Measurements from ENCODE around the gene SNED1.

The SNED1 gene

GRCh38 chr2:241123816-241124536 is 125.6 kb downstream of the SNED1 start:
- H3K36me3 ChIP-seq (ENCODE audit: insufficient read depth, low read depth, low read length) = peaks cover 48% of the 10 kb centered on the region
- H3K4me1 ChIP-seq (ENCODE audit: insufficient read depth, low read length) = no peaks in the 10 kb centered on the region
- H3K27ac ChIP-seq (ENCODE audit: low read length) = no peak overlapping the region
- H3K9me3 ChIP-seq (ENCODE audit: insufficient read depth, low read depth, low read length) = no peaks in the 10 kb centered on the region
- no peak overlapping the region for H3K4me3 ChIP-seq (ENCODE audit: low read length)
- H3K9ac ChIP-seq (ENCODE audit: low read depth, low read length) = no peak overlapping the region
- no peaks in the 10 kb centered on the region for H3K27me3 ChIP-seq (ENCODE audit: insufficient read depth, low read length)

GRCh38 chr2:241125626-241126025 is 127.2 kb downstream of the SNED1 start:
- no peak overlapping the region for H3K9ac ChIP-seq (ENCODE audit: low read depth, low read length)
- H3K4me1 ChIP-seq (ENCODE audit: insufficient read depth, low read length) = no peaks in the 10 kb centered on the region
- H3K36me3 ChIP-seq (ENCODE audit: insufficient read depth, low read depth, low read length) = peaks cover 52% of the 10 kb centered on the region
- H3K27ac ChIP-seq (ENCODE audit: low read length) = no peak overlapping the region
- no peaks in the 10 kb centered on the region for H3K9me3 ChIP-seq (ENCODE audit: insufficient read depth, low read depth, low read length)
- no peak overlapping the region for H3K4me3 ChIP-seq (ENCODE audit: low read length)
- no peaks in the 10 kb centered on the region for H3K27me3 ChIP-seq (ENCODE audit: insufficient read depth, low read length)

- Histone ChIP-seq H3K9me3 (ENCODE audit: insufficient read depth, low read depth, low read length) (no peaks in the 10 kb centered on the region), H3K27me3 (ENCODE audit: insufficient read depth, low read length) (no peaks in the 10 kb centered on the region), H3K9ac (ENCODE audit: low read depth, low read length) (no peak overlapping the region), H3K27ac (ENCODE audit: low read length) (no peak overlapping the region), H3K36me3 (ENCODE audit: insufficient read depth, low read depth, low read length) (peaks cover 49% of the 10 kb centered on the region), H3K4me1 (ENCODE audit: insufficient read depth, low read length) (no peaks in the 10 kb centered on the region), H3K4me3 (ENCODE audit: low read length) (no peak overlapping the region)
Measured at GRCh38 chr2:241126201-241126611, 127.8 kb downstream of the SNED1 start.

GRCh38 chr2:241126771-241127202 is 128.4 kb downstream of the SNED1 start:
- Histone ChIP-seq H3K4me1 (ENCODE audit: insufficient read depth, low read length) (no peaks in the 10 kb centered on the region), H3K9me3 (ENCODE audit: insufficient read depth, low read depth, low read length) (no peaks in the 10 kb centered on the region), H3K27me3 (ENCODE audit: insufficient read depth, low read length) (no peaks in the 10 kb centered on the region), H3K9ac (ENCODE audit: low read depth, low read length) (no peak overlapping the region), H3K27ac (ENCODE audit: low read length) (no peak overlapping the region), H3K4me3 (ENCODE audit: low read length) (no peak overlapping the region), H3K36me3 (ENCODE audit: insufficient read depth, low read depth, low read length) (peaks cover 45% of the 10 kb centered on the region)

- H3K4me1 ChIP-seq (ENCODE audit: insufficient read depth, low read length) = no peaks in the 10 kb centered on the region
- H3K27me3 ChIP-seq (ENCODE audit: insufficient read depth, low read length) = no peaks in the 10 kb centered on the region
- H3K27ac ChIP-seq (ENCODE audit: low read length) = no peak overlapping the region
- H3K9ac ChIP-seq (ENCODE audit: low read depth, low read length) = no peak overlapping the region
- H3K9me3 ChIP-seq (ENCODE audit: insufficient read depth, low read depth, low read length) = no peaks in the 10 kb centered on the region
- peaks cover 47% of the 10 kb centered on the region for H3K36me3 ChIP-seq (ENCODE audit: insufficient read depth, low read depth, low read length)
- H3K4me3 ChIP-seq (ENCODE audit: low read length) = no peak overlapping the region
Measured at GRCh38 chr2:241128266-241128665, 129.8 kb downstream of the SNED1 start.

GRCh38 chr2:241129086-241129871 is 130.9 kb downstream of the SNED1 start:
- H3K9ac ChIP-seq (ENCODE audit: low read depth, low read length) = no peak overlapping the region
- no peak overlapping the region for H3K4me3 ChIP-seq (ENCODE audit: low read length)
- no peaks in the 10 kb centered on the region for H3K4me1 ChIP-seq (ENCODE audit: insufficient read depth, low read length)
- H3K27ac ChIP-seq (ENCODE audit: low read length) = no peak overlapping the region
- H3K9me3 ChIP-seq (ENCODE audit: insufficient read depth, low read depth, low read length) = no peaks in the 10 kb centered on the region
- H3K36me3 ChIP-seq (ENCODE audit: insufficient read depth, low read depth, low read length) = peaks cover 43% of the 10 kb centered on the region
- H3K27me3 ChIP-seq (ENCODE audit: insufficient read depth, low read length) = no peaks in the 10 kb centered on the region

- H3K4me3 ChIP-seq (ENCODE audit: low read length) = no peak overlapping the region
- no peak overlapping the region for H3K27ac ChIP-seq (ENCODE audit: low read length)
- no peaks in the 10 kb centered on the region for H3K27me3 ChIP-seq (ENCODE audit: insufficient read depth, low read length)
- no peak overlapping the region for H3K9ac ChIP-seq (ENCODE audit: low read depth, low read length)
- H3K36me3 ChIP-seq (ENCODE audit: insufficient read depth, low read depth, low read length) = peaks cover 49% of the 10 kb centered on the region
- H3K9me3 ChIP-seq (ENCODE audit: insufficient read depth, low read depth, low read length) = no peaks in the 10 kb centered on the region
- no peaks in the 10 kb centered on the region for H3K4me1 ChIP-seq (ENCODE audit: insufficient read depth, low read length)
Measured at GRCh38 chr2:241130316-241130715, 131.9 kb downstream of the SNED1 start.

- Histone ChIP-seq H3K4me1 (ENCODE audit: insufficient read depth, low read length) (no peaks in the 10 kb centered on the region), H3K36me3 (ENCODE audit: insufficient read depth, low read depth, low read length) (peaks cover 52% of the 10 kb centered on the region), H3K9me3 (ENCODE audit: insufficient read depth, low read depth, low read length) (no peaks in the 10 kb centered on the region), H3K27ac (ENCODE audit: low read length) (no peak overlapping the region), H3K4me3 (ENCODE audit: low read length) (no peak overlapping the region), H3K9ac (ENCODE audit: low read depth, low read length) (no peak overlapping the region), H3K27me3 (ENCODE audit: insufficient read depth, low read length) (no peaks in the 10 kb centered on the region)
Measured at GRCh38 chr2:241131531-241131930, 133.1 kb downstream of the SNED1 start.

- no peaks in the 10 kb centered on the region for H3K9me3 ChIP-seq (ENCODE audit: insufficient read depth, low read depth, low read length)
- H3K27ac ChIP-seq (ENCODE audit: low read length) = no peak overlapping the region
- H3K9ac ChIP-seq (ENCODE audit: low read depth, low read length) = no peak overlapping the region
- H3K36me3 ChIP-seq (ENCODE audit: insufficient read depth, low read depth, low read length) = peaks cover 52% of the 10 kb centered on the region
- H3K4me3 ChIP-seq (ENCODE audit: low read length) = no peak overlapping the region
- no peaks in the 10 kb centered on the region for H3K4me1 ChIP-seq (ENCODE audit: insufficient read depth, low read length)
- H3K27me3 ChIP-seq (ENCODE audit: insufficient read depth, low read length) = no peaks in the 10 kb centered on the region
Measured at GRCh38 chr2:241132538-241133435, 134.4 kb downstream of the SNED1 start.

- Histone ChIP-seq H3K27ac (ENCODE audit: low read length) (no peak overlapping the region), H3K9me3 (ENCODE audit: insufficient read depth, low read depth, low read length) (no peaks in the 10 kb centered on the region), H3K4me1 (ENCODE audit: insufficient read depth, low read length) (no peaks in the 10 kb centered on the region), H3K9ac (ENCODE audit: low read depth, low read length) (no peak overlapping the region), H3K4me3 (ENCODE audit: low read length) (no peak overlapping the region), H3K36me3 (ENCODE audit: insufficient read depth, low read depth, low read length) (peaks cover 58% of the 10 kb centered on the region), H3K27me3 (ENCODE audit: insufficient read depth, low read length) (no peaks in the 10 kb centered on the region)
Measured at GRCh38 chr2:241133436-241133820, 135.0 kb downstream of the SNED1 start.

GRCh38 chr2:241134711-241135110 is 136.3 kb downstream of the SNED1 start:
- H3K36me3 ChIP-seq (ENCODE audit: insufficient read depth, low read depth, low read length) = peaks cover 70% of the 10 kb centered on the region
- no peak overlapping the region for H3K9ac ChIP-seq (ENCODE audit: low read depth, low read length)
- H3K27ac ChIP-seq (ENCODE audit: low read length) = no peak overlapping the region
- no peaks in the 10 kb centered on the region for H3K4me1 ChIP-seq (ENCODE audit: insufficient read depth, low read length)
- H3K9me3 ChIP-seq (ENCODE audit: insufficient read depth, low read depth, low read length) = no peaks in the 10 kb centered on the region
- H3K4me3 ChIP-seq (ENCODE audit: low read length) = no peak overlapping the region
- no peaks in the 10 kb centered on the region for H3K27me3 ChIP-seq (ENCODE audit: insufficient read depth, low read length)
